ENCODE data around the gene LMAN1. TPM values are rescaled to one million over a fixed set of nuclear protein-coding genes. Genes with fewer than 3 reads are reported as not detected.

Gene LMAN1
- total RNA-seq, 4 donors from 2014 or later = 64.0 to 80.4 (median 68.5) TPM

DNA sequence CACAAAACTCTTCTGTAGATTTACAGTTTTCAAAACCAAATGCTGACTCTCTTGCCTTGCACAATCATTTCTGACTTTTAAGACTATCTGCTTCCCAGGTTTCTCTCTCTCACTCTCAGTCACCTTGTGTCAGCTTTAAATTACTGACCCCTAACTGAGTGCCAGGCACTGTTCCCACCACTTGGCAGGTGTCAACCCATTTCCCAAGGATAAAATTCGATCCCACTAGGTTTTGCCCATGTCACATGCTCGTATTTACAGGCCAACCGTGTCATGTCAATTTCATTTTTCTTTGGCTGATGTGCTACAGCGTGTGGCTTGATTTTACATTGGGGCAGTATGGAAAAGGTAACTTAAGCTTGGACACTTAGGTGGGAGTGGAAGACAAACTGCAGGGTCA is 26.1 kb upstream of the LMAN1 start:
- Histone ChIP-seq H3K4me1 (peaks cover 0 to 4% (median 0%) of the 10 kb centered on the region in 3 donors), H3K36me3 (no peaks in the 10 kb centered on the region), H3K4me3 (no peak overlapping the region), H3K27me3 (no peaks in the 10 kb centered on the region), H3K9me3 (no peaks in the 10 kb centered on the region), H3K27ac (no peak overlapping the region)
- WGBS, 2 donors (ENCODE audit: low coverage in 1 of 2) = 62 to 89% methylated on average over 4 of the region's 4 CpGs
- no peak for ATAC-seq
- TF ChIP-seq EP300 (IDR thresholded peaks at IDR 0.05) (no peak), POLR2AphosphoS5 (IDR thresholded peaks at IDR 0.05) (no peak), POLR2A (IDR thresholded peaks at IDR 0.05) (no peak), CTCF (IDR thresholded peaks at IDR 0.05) (no peak)

DNA sequence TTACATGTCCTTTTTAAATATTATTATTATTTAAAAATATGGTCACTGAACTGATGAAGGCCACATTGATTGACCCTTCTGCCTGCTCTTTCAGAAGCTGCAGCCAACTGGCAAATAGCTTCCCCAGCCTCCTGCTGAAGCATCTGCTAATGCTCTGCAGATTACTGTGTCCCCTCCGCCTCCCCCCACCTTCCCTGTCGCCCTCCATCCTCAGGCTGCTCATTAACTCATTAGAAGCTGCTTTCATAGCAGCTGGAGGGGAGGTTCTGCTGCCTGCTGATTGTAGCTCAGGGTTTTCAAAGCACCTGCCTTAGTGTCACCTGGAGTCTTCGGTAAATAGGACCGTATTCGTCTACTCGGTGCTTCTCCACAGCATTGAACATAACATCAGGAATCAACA is 24.8 kb upstream of the LMAN1 start:
- Histone ChIP-seq H3K4me3 (no peak overlapping the region), H3K4me1 (no peaks in the 10 kb centered on the region), H3K36me3 (no peaks in the 10 kb centered on the region), H3K9me3 (no peaks in the 10 kb centered on the region), H3K27ac (no peak overlapping the region), H3K27me3 (no peaks in the 10 kb centered on the region)
- ATAC-seq = no peak
- TF ChIP-seq EP300 (IDR thresholded peaks at IDR 0.05) (no peak), POLR2AphosphoS5 (IDR thresholded peaks at IDR 0.05) (no peak), POLR2A (IDR thresholded peaks at IDR 0.05) (no peak), CTCF (IDR thresholded peaks at IDR 0.05) (no peak)
- 19 to 85% methylated on average over 2 to 3 of the region's 6 CpGs for WGBS, 2 donors (ENCODE audit: low coverage in 1 of 2)

DNA sequence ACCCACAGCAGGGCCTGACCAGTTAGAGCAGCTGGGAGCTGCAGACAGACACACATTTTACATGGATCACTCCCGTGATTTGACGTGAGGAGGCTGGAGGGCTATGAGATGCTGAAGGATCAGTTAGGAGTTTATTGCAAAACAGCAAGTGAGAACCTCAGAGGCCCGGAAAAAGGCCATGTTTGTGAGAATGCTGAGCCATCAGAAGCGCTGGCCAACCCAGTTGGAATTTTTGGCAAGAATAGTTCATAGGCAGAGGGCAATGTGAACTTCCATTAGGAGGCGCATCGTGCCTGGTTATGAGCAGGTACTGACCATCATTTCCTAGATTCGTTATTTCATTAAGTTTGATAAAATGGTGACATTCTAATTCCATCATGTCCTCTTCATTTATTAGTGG is 23.3 kb upstream of the LMAN1 start:
- no peaks in the 10 kb centered on the region for H3K9me3 ChIP-seq
- WGBS, 2 donors (ENCODE audit: low coverage in 1 of 2) = 73 to 88% methylated on average over 5 to 7 of the region's 7 CpGs
- no peak for ATAC-seq
- no peak for TF ChIP-seq CTCF (IDR thresholded peaks at IDR 0.05)
- TF ChIP-seq EP300 (IDR thresholded peaks at IDR 0.05) = no peak
- no peak for TF ChIP-seq POLR2A (IDR thresholded peaks at IDR 0.05)
- no peak for TF ChIP-seq POLR2AphosphoS5 (IDR thresholded peaks at IDR 0.05)
- H3K4me3 ChIP-seq = no peak overlapping the region
- no peaks in the 10 kb centered on the region for H3K36me3 ChIP-seq
- H3K4me1 ChIP-seq = no peaks in the 10 kb centered on the region
- H3K27ac ChIP-seq = no peak overlapping the region
- no peaks in the 10 kb centered on the region for H3K27me3 ChIP-seq

- H3K9me3 ChIP-seq = no peaks in the 10 kb centered on the region
- H3K27me3 ChIP-seq = no peaks in the 10 kb centered on the region
- H3K4me1 ChIP-seq = no peaks in the 10 kb centered on the region
- no peaks in the 10 kb centered on the region for H3K36me3 ChIP-seq
- TF ChIP-seq POLR2A (IDR thresholded peaks at IDR 0.05) (no peak), POLR2AphosphoS5 (IDR thresholded peaks at IDR 0.05) (no peak), EP300 (IDR thresholded peaks at IDR 0.05) (no peak), CTCF (IDR thresholded peaks at IDR 0.05) (no peak)
- H3K4me3 ChIP-seq = no peak overlapping the region
- no peak overlapping the region for H3K27ac ChIP-seq
- ATAC-seq = no peak
- 54 to 76% methylated on average over 3 to 6 of the region's 6 CpGs for WGBS, 2 donors (ENCODE audit: low coverage in 1 of 2)
These were observed 22.9 kb upstream of the LMAN1 start for GRCh38 chr18:59381949-59382348.

DNA sequence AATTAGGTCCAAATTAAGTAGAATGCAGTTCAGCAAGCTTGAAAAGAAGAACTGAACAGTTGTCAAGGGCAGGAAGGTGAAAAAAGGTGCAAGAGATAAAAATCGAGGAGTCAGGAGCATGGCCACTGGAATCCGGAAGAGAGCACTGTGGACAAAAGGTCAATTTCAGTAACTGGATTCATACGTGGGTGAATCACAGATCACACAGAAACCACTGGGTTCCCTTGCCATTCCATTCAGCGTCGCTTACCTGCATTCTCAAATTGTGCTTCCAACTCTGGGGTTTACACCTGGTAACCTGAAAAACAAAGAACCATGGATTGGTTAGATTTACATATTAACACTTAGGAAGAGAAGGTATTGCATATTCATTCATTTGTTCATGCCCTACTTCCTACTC is 21.6 kb upstream of the LMAN1 start:
- no peaks in the 10 kb centered on the region for H3K4me1 ChIP-seq
- no peaks in the 10 kb centered on the region for H3K9me3 ChIP-seq
- no peaks in the 10 kb centered on the region for H3K27me3 ChIP-seq
- H3K4me3 ChIP-seq = no peak overlapping the region
- H3K36me3 ChIP-seq = no peaks in the 10 kb centered on the region
- WGBS, 2 donors (ENCODE audit: low coverage in 1 of 2) = 87 to 89% methylated on average over 3 to 5 of the region's 5 CpGs
- TF ChIP-seq CTCF (IDR thresholded peaks at IDR 0.05) (no peak), POLR2A (IDR thresholded peaks at IDR 0.05) (no peak), EP300 (IDR thresholded peaks at IDR 0.05) (no peak), POLR2AphosphoS5 (IDR thresholded peaks at IDR 0.05) (no peak)
- no peak for ATAC-seq
- H3K27ac ChIP-seq = no peak overlapping the region
